Smooth muscle cell (in vitro differentiated cells): ENCODE measurements around the gene SVIL. TPM values are rescaled to one million over a fixed set of nuclear protein-coding genes. Genes with fewer than 3 reads are reported as not detected.

ENCODE experiments used
- DNase-seq: peaks from one replicate; lab custom pipeline; 2025; ENCODE audit not compliant: unreplicated experiment; lab: John Stamatoyannopoulos, UW
- H2AFZ ChIP-seq: fragments of 200-600 bp; sonication (generic); 2 replicates; pipeline ENCODE4 v1.6.0; 2016; ENCODE audit warnings: antibody characterized with exemption, low read depth, mild to moderate bottlenecking
- H3F3A ChIP-seq: fragments of 200-600 bp; sonication (generic); 2 replicates; pipeline ENCODE4 v1.6.0; 2017; ENCODE audit warnings: antibody characterized with exemption, low read depth
- H3K27ac ChIP-seq: fragments of 200-600 bp; sonication (generic); 2 replicates; pipeline ENCODE4 v1.5.1; 2016; ENCODE audit warnings: low read depth, mild to moderate bottlenecking
- H3K27me3 ChIP-seq: fragments of 200-600 bp; sonication (generic); 2 replicates; pipeline ENCODE4 v1.6.1; 2016; ENCODE audit warnings: low read depth, mild to moderate bottlenecking
- H3K36me3 ChIP-seq: fragments of 200-600 bp; sonication (generic); 2 replicates; pipeline ENCODE4 v1.5.1; 2016; ENCODE audit warnings: low read depth
- H3K4me1 ChIP-seq: fragments of 200-600 bp; sonication (generic); 2 replicates; pipeline ENCODE4 v1.5.1; 2016; ENCODE audit warnings: low read depth
- H3K4me2 ChIP-seq: fragments of 200-600 bp; sonication (generic); 2 replicates; pipeline ENCODE4 v1.6.0; 2016; ENCODE audit warnings: mild to moderate bottlenecking
- H3K4me3 ChIP-seq: fragments of 200-600 bp; sonication (generic); 2 replicates; pipeline ENCODE4 v1.5.1; 2016; ENCODE audit warnings: mild to moderate bottlenecking
- H3K79me2 ChIP-seq: fragments of 200-600 bp; sonication (generic); 2 replicates; pipeline ENCODE4 v1.6.0; 2016; ENCODE audit warnings: low read depth, mild to moderate bottlenecking
- H3K9ac ChIP-seq: fragments of 200-600 bp; sonication (generic); 2 replicates; pipeline ENCODE4 v1.6.0; 2016; ENCODE audit warnings: low read depth
- H3K9me3 ChIP-seq: fragments of 200-600 bp; sonication (generic); replicated peaks from 2 replicates; pipeline ENCODE4 v1.5.1; 2016; ENCODE audit warnings: low read depth
- H4K20me1 ChIP-seq: fragments of 200-600 bp; sonication (generic); 2 replicates; pipeline ENCODE4 v1.6.0; 2016; ENCODE audit warnings: low read depth
- CTCF ChIP-seq: fragments of 200-600 bp; sonication (generic); IDR thresholded peaks from 2 replicates; pipeline ENCODE4 v1.5.1; 2017; ENCODE audit warnings: borderline replicate concordance, mild to moderate bottlenecking, antibody characterized with exemption; ENCODE audit not compliant: insufficient read depth, poor library complexity, severe bottlenecking
- WGBS: methylation state at CpG from one replicate; pipeline ENCODE4 v1.1.7; 2016; ENCODE audit warnings: low lambda C conversion rate; 5-methylcytosine and 5-hydroxymethylcytosine counted together
- polyA plus RNA-seq: library from polyadenylated mRNA; unstranded; fragments of >200 nt; fragmentation: Nextera tagmentation; extraction: Ambion mirVana; gene quantifications from 2 replicates; pipeline ENCODE4 v1.2.1, GENCODE V29; 2016
- total RNA-seq: library from RNA; depleted of rRNA; stranded (reverse); fragments of >200 nt; gene quantifications from 2 replicates; pipeline ENCODE4 v1.2.3, GENCODE V29; 2014

SVIL gene
- total and polyA plus RNA-seq, 2 experiments from 2014 or later, result 32.5 to 33.0 TPM

- H3K27ac ChIP-seq, result no peak overlapping the region
- no peak overlapping the region for H3K9ac ChIP-seq
- no peak for DNase-seq
- no peaks in the 10 kb centered on the region for H3K79me2 ChIP-seq
- H3K27me3 ChIP-seq, result no peaks in the 10 kb centered on the region
- TF ChIP-seq CTCF, result no peak
- H2AFZ ChIP-seq, result no peak overlapping the region
- H3K9me3 ChIP-seq, result no peaks in the 10 kb centered on the region
- peaks cover 2% of the 10 kb centered on the region for H3K36me3 ChIP-seq
- no peaks in the 10 kb centered on the region for H3F3A ChIP-seq
- no peak overlapping the region for H3K4me2 ChIP-seq
- no peaks in the 10 kb centered on the region for H4K20me1 ChIP-seq
- WGBS, result 79% methylated on average over 12 of the region's 12 CpGs
- H3K4me1 ChIP-seq, result peaks cover 11% of the 10 kb centered on the region
- no peak overlapping the region for H3K4me3 ChIP-seq
These were observed 155.5 kb downstream of the SVIL start for GRCh38 chr10:29479081-29479925.

GRCh38 chr10:29473406-29474100 is 161.2 kb downstream of the SVIL start:
- Histone ChIP-seq H3K36me3 (peaks cover 2% of the 10 kb centered on the region), H3K4me1 (no peaks in the 10 kb centered on the region), H3K27me3 (no peaks in the 10 kb centered on the region), H3K79me2 (no peaks in the 10 kb centered on the region), H3K4me2 (no peak overlapping the region), H3K27ac (no peak overlapping the region), H3K9ac (no peak overlapping the region), H3K4me3 (no peak overlapping the region), H3K9me3 (no peaks in the 10 kb centered on the region), H3F3A (peaks cover 7% of the 10 kb centered on the region), H4K20me1 (no peaks in the 10 kb centered on the region), H2AFZ (no peak overlapping the region)
- DNase-seq, result no peak
- TF ChIP-seq CTCF, result no peak
- WGBS, result 98% methylated on average over 19 of the region's 19 CpGs

GRCh38 chr10:29473087-29473356 is 161.7 kb downstream of the SVIL start:
- Histone ChIP-seq H3K79me2 (no peaks in the 10 kb centered on the region), H3K36me3 (peaks cover under 1% of the 10 kb centered on the region), H3K4me3 (no peak overlapping the region), H3K4me2 (no peak overlapping the region), H2AFZ (no peak overlapping the region), H3F3A (peaks cover 7% of the 10 kb centered on the region), H3K27me3 (no peaks in the 10 kb centered on the region), H4K20me1 (no peaks in the 10 kb centered on the region), H3K4me1 (no peaks in the 10 kb centered on the region), H3K9ac (no peak overlapping the region), H3K27ac (no peak overlapping the region), H3K9me3 (no peaks in the 10 kb centered on the region)
- DNase-seq, result no peak
- TF ChIP-seq CTCF, result no peak
- 96% methylated on average over 6 of the region's 6 CpGs for WGBS
